NCI-H2171 (cell line): ENCODE data around the gene FRY.

Source experiments
- DNase-seq: peaks from one replicate; lab custom pipeline; 2025; lab: John Stamatoyannopoulos, UW

The FRY gene

DNA sequence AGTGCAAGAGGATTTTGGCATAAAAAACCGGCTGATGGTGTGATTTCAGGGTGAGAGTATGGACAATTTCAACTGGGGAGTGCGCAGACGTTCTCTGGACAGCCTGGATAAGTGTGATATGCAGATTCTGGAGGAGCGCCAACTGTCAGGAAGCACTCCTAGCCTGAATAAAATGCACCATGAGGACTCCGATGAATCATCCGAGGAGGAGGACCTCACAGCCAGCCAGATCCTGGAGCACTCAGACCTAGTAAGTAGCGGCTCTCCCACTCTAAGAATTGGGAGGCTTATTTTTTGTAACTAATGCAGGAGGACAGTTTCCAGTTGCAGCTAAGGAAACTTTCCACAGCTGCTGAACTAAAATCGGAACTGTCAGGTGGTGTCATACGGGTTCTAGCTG, 230.0 kb downstream of the FRY start:
- no peak for DNase-seq

DNA sequence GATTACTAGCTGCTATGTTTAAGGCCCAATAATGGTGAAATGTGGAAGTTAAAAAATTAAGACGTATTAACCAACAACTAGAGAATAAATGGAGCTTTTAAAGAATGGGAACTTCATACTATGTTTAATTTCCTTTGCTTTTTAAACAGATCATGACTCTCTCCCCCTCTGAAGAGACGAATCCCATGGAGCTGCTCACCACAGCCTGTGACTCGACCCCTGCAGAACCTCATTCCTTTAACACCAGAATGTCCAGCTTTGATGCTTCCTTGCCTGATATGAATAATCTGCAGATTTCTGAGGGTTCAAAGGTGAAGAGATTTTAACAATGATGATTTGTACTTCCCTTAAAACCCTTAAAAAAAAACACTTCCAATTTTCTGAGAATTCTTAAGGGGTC, 230.6 kb downstream of the FRY start:
- no peak for DNase-seq

DNA sequence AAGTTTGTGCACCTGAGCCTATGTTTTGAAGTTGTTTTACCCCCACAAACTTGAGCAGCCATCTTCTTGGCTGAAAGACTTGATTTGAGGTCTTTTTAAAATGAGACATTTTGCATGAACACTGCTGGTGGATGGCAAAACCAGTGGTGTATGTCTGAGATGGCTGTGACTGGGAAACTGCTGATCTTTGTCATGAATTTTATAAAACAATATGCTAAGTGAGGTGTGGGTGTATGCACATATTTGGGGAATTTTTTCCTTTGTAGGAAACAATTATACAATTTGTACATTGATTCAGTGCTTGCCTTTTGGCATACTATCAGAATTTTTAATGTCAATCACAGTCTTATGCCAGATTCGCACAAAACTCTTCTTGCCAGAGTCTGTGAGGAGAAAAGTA, 231.0 kb downstream of the FRY start:
- DNase-seq: no peak

- no peak for DNase-seq
These were observed 232.8 kb downstream of the FRY start for GRCh38 chr13:32264407-32264806.

GRCh38 chr13:32265726-32266125, 234.2 kb downstream of the FRY start:
- no peak for DNase-seq

DNA sequence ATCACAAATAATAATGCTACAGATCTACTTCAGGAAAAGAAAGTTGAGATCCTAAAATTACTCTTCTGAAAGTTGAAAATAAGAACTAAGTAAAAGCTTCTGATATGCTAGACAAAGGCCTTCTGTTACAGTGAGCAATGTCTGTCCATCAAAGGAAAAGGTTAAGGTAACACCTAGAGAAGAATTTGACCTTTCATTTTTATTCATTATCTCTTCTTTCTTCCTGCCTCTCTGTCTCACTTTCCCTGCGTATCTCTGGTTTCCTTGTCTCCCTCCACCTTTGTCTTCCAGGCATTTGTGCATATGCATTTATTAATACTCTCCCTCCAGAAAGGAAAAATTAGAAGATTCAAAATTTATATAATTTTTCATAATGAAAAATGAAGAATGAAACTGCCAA, 234.6 kb downstream of the FRY start:
- DNase-seq: no peak

- no peak for DNase-seq
These were observed 236.4 kb downstream of the FRY start for GRCh38 chr13:32267836-32268439.

- DNase-seq: no peak
These were observed 240.6 kb downstream of the FRY start for GRCh38 chr13:32272021-32272683.

DNA sequence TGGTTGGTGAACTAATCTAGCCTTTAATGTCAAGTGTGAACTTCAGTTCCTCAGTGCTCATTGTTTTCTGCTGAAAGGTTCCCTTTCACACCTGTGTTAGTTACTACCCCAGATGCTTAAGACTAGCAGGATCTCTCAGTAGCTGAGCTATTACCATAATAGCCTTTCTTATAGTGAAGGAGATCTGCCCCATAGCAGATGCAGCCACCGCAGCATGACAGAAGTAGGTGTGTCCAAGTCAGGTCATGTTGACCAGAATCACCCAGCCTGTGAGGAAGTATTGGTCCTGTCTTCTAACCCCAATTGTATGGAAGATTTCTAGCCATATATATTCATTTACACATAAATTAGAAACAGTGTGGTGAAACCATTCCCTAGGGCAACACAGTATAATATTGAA, 246.3 kb downstream of the FRY start:
- DNase-seq: no peak

DNA sequence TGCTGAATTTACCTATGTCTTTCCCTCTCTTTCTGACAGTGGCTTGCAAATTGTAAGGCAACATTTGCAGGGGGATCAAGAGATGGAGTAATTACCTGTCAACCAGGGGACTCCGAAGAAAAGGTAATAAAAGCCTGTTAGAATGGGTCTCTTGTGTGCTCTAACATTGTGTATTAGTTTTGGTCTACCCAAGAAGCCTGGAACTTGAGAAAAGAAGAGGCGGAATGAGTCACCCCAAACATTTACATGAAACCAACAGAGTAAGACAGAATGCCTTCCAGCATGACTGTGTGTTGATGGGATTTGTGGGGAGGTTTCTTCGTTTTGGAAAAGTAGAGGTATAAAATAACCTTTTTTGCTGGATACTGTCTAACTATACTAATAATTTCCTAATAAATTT, 246.9 kb downstream of the FRY start:
- DNase-seq: no peak

DNA sequence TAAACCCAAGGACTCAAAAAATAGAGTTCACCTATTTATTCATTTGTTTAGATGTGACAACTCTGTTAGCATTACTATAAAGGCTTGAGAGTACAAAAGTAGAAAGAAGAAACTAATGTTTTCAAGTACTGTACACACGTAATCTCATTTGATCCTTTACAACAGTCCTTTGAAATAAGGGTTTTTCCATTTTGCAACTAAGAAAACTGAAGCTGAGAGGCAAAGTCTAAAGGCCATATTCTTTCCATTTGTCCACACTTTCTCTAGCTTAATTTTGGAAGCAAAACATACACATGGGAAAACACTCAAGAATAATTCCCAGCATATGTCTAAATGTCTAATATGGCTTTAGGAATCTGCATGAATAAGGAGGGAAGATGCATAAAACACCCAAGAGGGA, 249.5 kb downstream of the FRY start:
- DNase-seq: no peak

DNA sequence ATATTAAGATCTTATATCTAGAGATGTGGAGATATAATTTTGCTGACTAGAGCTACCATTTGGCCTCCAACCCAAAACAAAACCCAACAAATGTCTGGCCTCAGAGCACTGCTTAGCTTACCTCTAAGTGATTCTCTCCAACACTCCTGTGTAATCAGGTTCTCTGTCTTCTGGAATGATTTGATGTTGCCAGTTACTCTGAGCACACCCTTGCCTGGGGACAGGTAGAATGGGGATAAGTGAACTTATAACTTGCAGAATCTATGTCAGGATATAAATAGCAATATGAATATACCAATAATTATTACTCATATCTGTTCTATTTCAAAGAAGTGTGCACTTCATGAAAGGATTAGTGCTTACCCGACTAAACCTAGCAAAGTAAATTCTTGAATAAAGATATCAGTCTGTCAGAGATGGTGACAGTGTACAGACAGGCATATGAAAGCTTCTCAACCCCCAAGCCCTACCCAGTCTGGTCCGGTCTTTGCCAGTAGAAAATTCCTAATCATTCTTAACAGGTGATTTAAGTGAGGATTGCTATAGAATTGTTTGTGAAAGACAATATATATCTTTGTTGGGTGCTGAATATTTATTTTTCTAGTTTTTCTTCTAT, 250.6 kb downstream of the FRY start:
- no peak for DNase-seq

GRCh38 chr13:32284927-32285632, 253.5 kb downstream of the FRY start:
- no peak for DNase-seq

GRCh38 chr13:32285633-32285965, 254.0 kb downstream of the FRY start:
- DNase-seq: no peak

- DNase-seq: no peak
These were observed 265.6 kb downstream of the FRY start for GRCh38 chr13:32297206-32297605.

DNA sequence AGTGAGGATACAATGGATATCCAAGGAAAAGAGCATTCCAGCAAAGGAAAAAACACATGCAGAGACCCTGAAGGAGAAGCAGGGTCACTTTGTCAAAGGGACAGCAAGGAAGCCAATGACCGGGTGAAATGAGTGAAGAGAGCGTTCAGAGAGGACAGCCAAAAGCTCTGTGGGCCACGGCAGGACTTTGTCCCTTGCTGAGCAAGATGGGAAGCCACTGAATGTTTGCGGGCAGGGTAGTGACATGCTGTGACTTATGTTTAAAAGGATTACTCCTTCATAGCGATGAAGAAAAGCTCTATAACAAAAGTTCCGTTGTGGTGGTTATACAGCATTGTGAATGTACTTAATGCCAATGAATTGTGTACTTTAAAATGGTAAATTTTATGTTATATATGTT, 267.1 kb downstream of the FRY start:
- DNase-seq: no peak

DNA sequence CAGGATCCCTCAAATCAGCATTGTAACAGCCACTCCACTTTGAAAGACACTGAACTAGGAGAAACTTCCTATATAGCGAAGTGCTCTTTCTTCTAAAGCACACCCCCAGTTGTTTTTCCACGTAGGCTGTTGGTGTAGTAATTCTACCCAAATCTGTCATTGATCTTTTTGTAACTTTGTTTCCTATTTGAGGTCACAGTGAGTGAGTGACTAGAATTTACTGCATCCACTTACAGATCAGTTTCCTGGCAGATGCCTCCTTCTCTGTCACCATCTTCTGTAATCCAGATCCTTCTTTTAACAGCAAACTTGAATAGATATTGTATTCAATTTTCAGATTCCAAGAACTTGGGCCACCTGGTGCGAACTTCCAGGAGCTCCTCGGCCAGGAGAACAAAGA, 268.3 kb downstream of the FRY start:
- no peak for DNase-seq

- no peak for DNase-seq
These were observed 268.8 kb downstream of the FRY start for GRCh38 chr13:32300406-32300805.

DNA sequence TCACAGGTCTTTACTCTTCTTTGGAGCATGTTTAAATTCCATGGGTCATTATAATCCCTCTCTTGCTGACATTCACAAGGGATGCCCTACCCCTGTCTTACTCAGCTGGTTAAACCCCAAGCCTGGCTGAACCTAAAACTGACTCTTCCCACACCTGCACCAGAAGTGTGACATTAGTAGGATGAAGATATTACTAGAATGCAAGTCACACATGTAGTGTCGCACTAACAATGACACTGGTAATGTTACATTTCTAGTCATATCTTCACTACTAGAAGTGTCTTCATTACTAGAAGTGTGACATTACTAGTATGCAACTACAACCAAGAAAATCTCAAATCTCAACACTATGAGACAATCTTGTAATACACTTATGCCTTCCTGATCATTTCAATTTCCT, 269.3 kb downstream of the FRY start:
- no peak for DNase-seq

- DNase-seq: no peak
These were observed 270.9 kb downstream of the FRY start for GRCh38 chr13:32302461-32302860.

- no peak for DNase-seq
These were observed 274.1 kb downstream of the FRY start for GRCh38 chr13:32305646-32306045.

GRCh38 chr13:32309312-32310133, 277.9 kb downstream of the FRY start:
- no peak for DNase-seq
